Skeletal muscle tissue (tissue), 4 donors: Measurements from ENCODE around the gene COA5. TPM values are rescaled to one million over a fixed set of nuclear protein-coding genes. Genes with fewer than 3 reads are reported as not detected.

ENCODE experiments used
- H3K27ac ChIP-seq: one replicate; pipeline ENCODE4 v1.7.0; 2013; ENCODE audit warnings: mild to moderate bottlenecking, low read depth, low read length, inconsistent platforms
- H3K27me3 ChIP-seq, 3 donors: one replicate each; pipeline ENCODE4 v1.7.0; 2013; ENCODE audit warnings: low read length in 3 of 3; ENCODE audit not compliant: control insufficient read depth in 3 of 3, insufficient read depth in 3 of 3
- H3K36me3 ChIP-seq, 3 donors: one replicate each; pipeline ENCODE4 v1.7.0; 2013; ENCODE audit warnings: low read length in 3 of 3; ENCODE audit not compliant: control insufficient read depth in 3 of 3, insufficient read depth in 3 of 3
- H3K4me1 ChIP-seq, 3 donors: one replicate each; pipeline ENCODE4 v1.7.0; 2013; ENCODE audit warnings: low read length in 3 of 3, mild to moderate bottlenecking in 3 of 3; ENCODE audit not compliant: control insufficient read depth in 3 of 3, insufficient read depth in 3 of 3
- H3K4me3 ChIP-seq, 3 donors: one replicate each; pipeline ENCODE4 v1.7.0; 2013; ENCODE audit warnings: low read length in 3 of 3
- H3K9ac ChIP-seq, 3 donors: one replicate each; pipeline ENCODE4 v1.7.0; 2013; ENCODE audit warnings: low read length in 3 of 3, mild to moderate bottlenecking in 3 of 3, moderate library complexity in 2 of 3, low read depth in 1 of 3
- H3K9me3 ChIP-seq, 3 donors: one replicate each; pipeline ENCODE4 v1.7.0; 2013; ENCODE audit warnings: low read length in 3 of 3; ENCODE audit not compliant: control insufficient read depth in 3 of 3
- total RNA-seq: library from RNA; depleted of rRNA; stranded (reverse); fragments of >200 nt; gene quantifications from one replicate; pipeline ENCODE4 v1.2.3, GENCODE V29; 2014
- donor health status: Osteomylitis.

Gene COA5
- total RNA-seq, 1 donor from 2014 or later, result 26.6 TPM

- Histone ChIP-seq H3K27ac (no peak overlapping the region), H3K9ac (no peak overlapping the region), H3K36me3 (peaks cover 31 to 58% (median 55%) of the 10 kb centered on the region in 3 donors), H3K9me3 (no peaks in the 10 kb centered on the region), H3K27me3 (no peaks in the 10 kb centered on the region), H3K4me1 (no peaks in the 10 kb centered on the region), H3K4me3 (no peak overlapping the region)
Observed at GRCh38 chr2:98576666-98577312, 31.5 kb downstream of the COA5 start.

DNA sequence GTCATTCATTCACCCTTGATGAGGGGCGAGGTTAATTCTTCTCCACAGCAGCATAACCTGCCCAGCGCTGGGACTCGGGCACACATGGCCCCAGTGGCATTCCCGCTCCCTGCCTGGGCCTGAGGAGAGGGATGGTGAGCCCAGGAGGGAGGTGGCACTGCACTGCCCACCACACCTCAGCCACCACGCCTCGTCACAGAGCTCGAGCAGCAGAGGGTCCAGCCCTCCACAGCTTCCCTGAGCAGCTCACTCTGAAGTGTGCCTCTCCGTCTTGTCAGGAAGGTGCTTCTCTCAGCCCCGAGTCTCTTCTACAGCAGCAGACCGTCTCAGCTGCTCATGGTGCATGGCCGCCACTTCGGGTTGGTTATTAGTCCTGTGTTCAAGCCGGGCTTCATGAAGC, 34.9 kb downstream of the COA5 start:
- Histone ChIP-seq H3K9me3 (no peaks in the 10 kb centered on the region), H3K4me3 (no peak overlapping the region), H3K27me3 (no peaks in the 10 kb centered on the region), H3K27ac (no peak overlapping the region), H3K4me1 (no peaks in the 10 kb centered on the region), H3K9ac (no peak overlapping the region), H3K36me3 (peaks cover 55 to 72% (median 72%) of the 10 kb centered on the region in 3 donors)

- H3K36me3 ChIP-seq, result peaks cover 55 to 73% (median 72%) of the 10 kb centered on the region in 3 donors
Observed at GRCh38 chr2:98572676-98573075, 35.6 kb downstream of the COA5 start.

DNA sequence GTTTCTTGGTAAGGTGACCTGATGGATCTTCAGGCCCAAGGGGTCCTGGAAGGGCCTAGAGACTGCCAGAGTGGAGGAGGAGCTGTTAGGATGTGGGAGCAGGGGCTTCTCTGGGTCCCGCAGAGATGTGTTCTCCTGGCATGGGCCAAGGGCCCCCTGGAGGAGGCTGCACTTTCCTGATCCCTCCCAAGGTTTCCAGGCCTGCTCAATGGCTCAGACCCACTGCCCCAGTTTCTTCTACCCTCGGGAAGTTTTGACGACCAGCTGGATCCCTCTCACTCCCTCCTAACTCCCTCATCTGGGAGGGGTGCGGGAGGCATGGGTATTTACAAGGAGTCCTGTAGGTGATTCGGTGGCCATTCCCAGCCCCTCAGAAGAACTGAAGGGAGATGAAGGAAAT, 36.1 kb downstream of the COA5 start:
- Histone ChIP-seq H3K36me3 (peaks cover 50 to 74% (median 70%) of the 10 kb centered on the region in 3 donors), H3K27ac (no peak overlapping the region), H3K9me3 (no peaks in the 10 kb centered on the region), H3K27me3 (no peaks in the 10 kb centered on the region), H3K4me3 (no peak overlapping the region), H3K4me1 (no peaks in the 10 kb centered on the region), H3K9ac (no peak overlapping the region)

More at GRCh38 chr2:98572676-98573075, 35.6 kb downstream of the COA5 start:
- Histone ChIP-seq H3K27me3 (no peaks in the 10 kb centered on the region), H3K9me3 (no peaks in the 10 kb centered on the region), H3K4me3 (no peak overlapping the region), H3K9ac (no peak overlapping the region), H3K4me1 (no peaks in the 10 kb centered on the region), H3K27ac (no peak overlapping the region)

- Histone ChIP-seq H3K9ac (no peak overlapping the region), H3K27ac (no peak overlapping the region), H3K36me3 (peaks cover 50 to 74% (median 71%) of the 10 kb centered on the region in 3 donors), H3K4me1 (no peaks in the 10 kb centered on the region), H3K9me3 (no peaks in the 10 kb centered on the region), H3K27me3 (no peaks in the 10 kb centered on the region), H3K4me3 (no peak overlapping the region)
Observed at GRCh38 chr2:98571796-98572195, 36.5 kb downstream of the COA5 start.

GRCh38 chr2:98571121-98571701, 37.1 kb downstream of the COA5 start:
- no peak overlapping the region for H3K27ac ChIP-seq
- peaks cover 52 to 76% (median 74%) of the 10 kb centered on the region in 3 donors for H3K36me3 ChIP-seq
- no peak overlapping the region for H3K9ac ChIP-seq
- H3K9me3 ChIP-seq, result no peaks in the 10 kb centered on the region
- H3K4me1 ChIP-seq, result peaks cover 0 to 4% (median 0%) of the 10 kb centered on the region in 3 donors
- H3K27me3 ChIP-seq, result no peaks in the 10 kb centered on the region
- no peak overlapping the region for H3K4me3 ChIP-seq

- Histone ChIP-seq H3K27ac (no peak overlapping the region), H3K9ac (no peak overlapping the region), H3K27me3 (no peaks in the 10 kb centered on the region), H3K36me3 (peaks cover 59 to 77% (median 75%) of the 10 kb centered on the region in 3 donors), H3K9me3 (no peaks in the 10 kb centered on the region), H3K4me3 (no peak overlapping the region), H3K4me1 (peaks cover 0 to 12% (median 1%) of the 10 kb centered on the region in 3 donors)
Observed at GRCh38 chr2:98570356-98570755, 38.0 kb downstream of the COA5 start.

- H3K9ac ChIP-seq, result no peak overlapping the region
- no peak overlapping the region for H3K27ac ChIP-seq
- no peaks in the 10 kb centered on the region for H3K9me3 ChIP-seq
- H3K4me3 ChIP-seq, result no peak overlapping the region
- H3K4me1 ChIP-seq, result peaks cover 0 to 15% (median 3%) of the 10 kb centered on the region in 3 donors
- H3K27me3 ChIP-seq, result no peaks in the 10 kb centered on the region
- H3K36me3 ChIP-seq, result peaks cover 60 to 77% (median 75%) of the 10 kb centered on the region in 3 donors
Observed at GRCh38 chr2:98569915-98570314, 38.4 kb downstream of the COA5 start.

- peaks cover 57 to 79% (median 76%) of the 10 kb centered on the region in 3 donors for H3K36me3 ChIP-seq
- no peak overlapping the region for H3K4me3 ChIP-seq
- no peaks in the 10 kb centered on the region for H3K27me3 ChIP-seq
- no peak overlapping the region for H3K9ac ChIP-seq
- no peak overlapping the region for H3K27ac ChIP-seq
- no peaks in the 10 kb centered on the region for H3K9me3 ChIP-seq
- peaks cover 3 to 18% (median 4%) of the 10 kb centered on the region in 3 donors for H3K4me1 ChIP-seq
Observed at GRCh38 chr2:98569197-98569793, 39.0 kb downstream of the COA5 start.
